Stimulated activated CD4-positive, alpha-beta T cell treated with anti-CD3 and anti-CD28 coated beads, Interleukin-12 subunit alpha, Interleukin-12 subunit beta, amount 100 ng/mL, for 48 hours (primary cell): Measurements from ENCODE around the gene BTBD9.

ENCODE experiments used
- DNase-seq, 3 donors: peaks; one replicate each; pipeline ENCODE4 v3.0.0-alpha.2; 2020; ENCODE audit warnings: low read depth in 2 of 3, low spot score in 1 of 3

Gene BTBD9

DNA sequence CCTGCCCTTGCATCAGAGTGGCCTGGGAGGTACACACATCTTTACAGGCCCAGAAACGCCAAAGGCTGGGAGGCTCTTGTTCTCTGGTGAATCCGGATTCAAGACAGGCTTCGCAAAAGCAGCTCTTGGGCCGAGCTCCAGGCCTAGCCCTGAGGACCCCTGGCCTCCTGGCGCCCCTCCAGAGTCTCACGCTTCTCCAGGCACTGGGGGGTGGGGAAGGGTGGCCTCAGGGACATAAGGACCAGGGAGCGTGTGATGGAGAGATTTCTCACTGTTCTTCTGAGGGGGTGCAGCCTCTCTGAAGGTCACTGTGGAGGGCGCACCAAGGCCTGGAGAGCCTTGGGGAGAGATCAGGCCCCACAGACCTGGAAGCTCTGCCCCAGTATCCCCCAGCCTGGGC is 471.0 kb downstream of the BTBD9 start:
- no peak for DNase-seq

DNA sequence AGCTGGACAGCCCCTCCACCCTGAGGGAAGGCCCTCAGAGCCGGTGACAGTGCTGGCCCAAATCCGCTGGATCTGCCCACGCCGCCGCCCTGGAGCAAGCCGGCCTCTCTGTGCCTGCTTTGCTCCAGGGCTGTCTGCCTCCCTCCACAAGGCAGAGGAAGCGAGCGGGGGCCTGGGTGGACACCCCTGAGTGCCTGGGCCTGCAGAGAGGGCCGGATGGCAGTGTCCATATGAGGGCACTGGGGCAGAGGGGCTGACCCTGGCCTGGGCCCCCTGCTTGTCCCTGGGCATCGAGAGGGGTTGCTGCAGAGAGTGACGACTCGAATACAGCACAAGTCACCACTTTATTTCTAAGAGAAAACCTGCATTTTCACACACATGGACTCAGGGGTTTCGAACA is 471.6 kb downstream of the BTBD9 start:
- DNase-seq = no peak

DNA sequence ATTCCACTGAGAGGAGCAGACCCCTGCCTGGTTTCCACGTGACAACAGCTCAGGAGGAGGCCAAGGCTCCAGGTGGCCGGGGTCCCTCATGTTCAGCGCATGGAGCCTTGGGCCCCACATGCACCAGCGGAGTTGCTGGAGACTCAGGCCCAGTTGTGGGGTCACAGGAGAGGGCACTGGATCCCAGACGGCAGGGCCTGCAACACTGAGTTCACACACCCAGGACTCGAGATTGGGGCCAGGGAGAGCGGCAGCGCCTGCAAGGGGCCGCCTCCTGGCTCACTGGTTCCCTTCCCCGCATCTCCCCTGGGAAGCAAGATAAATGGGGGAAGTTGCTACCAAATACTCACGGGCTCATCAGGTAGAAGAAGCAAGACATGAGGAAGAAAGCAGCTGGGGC is 472.1 kb downstream of the BTBD9 start:
- no peak for DNase-seq

DNA sequence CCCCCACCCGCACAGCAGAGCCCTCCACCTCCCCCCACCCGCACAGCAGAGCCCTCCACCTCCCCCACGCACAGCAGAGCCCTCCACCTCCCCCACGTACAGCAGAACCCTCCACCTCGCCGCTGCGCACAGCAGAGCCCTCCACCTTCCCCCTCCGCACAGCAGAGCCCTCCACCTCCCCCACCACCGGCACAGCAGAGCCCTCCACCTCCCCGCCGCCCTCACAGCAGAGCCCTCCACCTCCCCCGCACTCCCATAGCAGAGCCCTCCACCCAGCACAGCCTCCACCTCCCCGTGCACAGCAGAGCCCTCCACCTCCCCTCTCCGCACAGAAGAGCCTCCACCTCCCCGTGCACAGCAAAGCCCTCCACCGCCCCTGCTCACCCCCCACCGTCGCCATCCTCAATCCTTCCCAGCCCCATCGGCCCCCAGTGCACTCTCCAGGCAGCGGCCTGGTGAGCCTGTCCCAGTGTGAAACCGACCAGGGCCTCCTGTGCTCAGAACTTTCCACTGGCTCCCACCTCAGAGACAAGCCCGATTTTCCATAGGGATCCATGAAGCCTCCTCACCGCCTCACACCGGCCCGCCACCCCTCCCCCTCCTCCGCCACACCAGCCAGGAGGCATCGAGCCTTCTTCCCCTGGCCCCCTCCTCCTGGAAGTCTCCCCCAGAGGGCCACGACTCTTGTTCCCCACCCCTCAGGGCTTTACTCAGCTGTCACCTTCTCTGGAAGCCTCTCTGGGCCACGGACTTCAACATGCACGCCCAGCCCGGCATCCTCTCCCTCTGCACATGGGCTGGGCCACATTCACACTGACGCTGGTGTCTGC is 473.1 kb downstream of the BTBD9 start:
- DNase-seq = no peak

DNA sequence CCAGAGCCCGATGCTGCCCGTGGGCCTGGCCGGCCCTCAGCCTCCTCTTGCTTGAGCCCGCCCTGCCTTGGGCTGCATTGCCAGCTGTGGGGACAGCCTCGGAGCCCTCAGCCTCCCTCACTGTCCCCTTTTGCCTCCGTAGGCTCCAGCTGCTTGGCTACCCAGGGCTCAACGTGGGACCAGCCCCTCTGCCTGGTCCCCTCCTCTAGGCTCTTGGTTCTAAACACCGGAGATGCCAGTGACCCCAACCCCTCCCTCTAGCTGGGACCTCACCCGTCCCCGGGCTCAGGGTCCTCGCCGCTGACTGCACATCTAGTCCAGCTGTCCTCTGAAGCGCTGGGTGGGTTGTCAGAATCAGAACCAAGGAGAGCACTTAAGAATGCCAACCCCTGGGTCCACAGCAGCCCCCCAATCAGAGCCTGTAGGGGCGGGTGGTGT is 475.0 kb downstream of the BTBD9 start:
- no peak for DNase-seq

DNA sequence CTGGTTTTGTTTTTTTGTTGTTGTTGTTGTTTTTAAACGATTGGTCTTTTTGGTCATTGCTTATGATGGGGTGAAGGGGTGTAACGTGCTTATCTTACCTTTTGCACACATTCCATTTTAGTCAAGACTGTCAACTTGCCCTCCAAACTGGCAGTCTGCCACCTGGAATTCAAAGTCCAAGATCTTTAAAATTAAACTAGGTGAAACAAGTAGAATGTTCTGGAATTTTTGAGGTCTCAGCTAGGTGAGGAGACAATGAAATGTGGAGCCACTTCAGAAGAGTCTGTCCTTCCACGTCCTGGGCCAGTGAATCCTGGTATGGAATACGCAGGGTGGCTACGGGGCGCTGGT is 475.6 kb downstream of the BTBD9 start:
- no peak for DNase-seq

DNA sequence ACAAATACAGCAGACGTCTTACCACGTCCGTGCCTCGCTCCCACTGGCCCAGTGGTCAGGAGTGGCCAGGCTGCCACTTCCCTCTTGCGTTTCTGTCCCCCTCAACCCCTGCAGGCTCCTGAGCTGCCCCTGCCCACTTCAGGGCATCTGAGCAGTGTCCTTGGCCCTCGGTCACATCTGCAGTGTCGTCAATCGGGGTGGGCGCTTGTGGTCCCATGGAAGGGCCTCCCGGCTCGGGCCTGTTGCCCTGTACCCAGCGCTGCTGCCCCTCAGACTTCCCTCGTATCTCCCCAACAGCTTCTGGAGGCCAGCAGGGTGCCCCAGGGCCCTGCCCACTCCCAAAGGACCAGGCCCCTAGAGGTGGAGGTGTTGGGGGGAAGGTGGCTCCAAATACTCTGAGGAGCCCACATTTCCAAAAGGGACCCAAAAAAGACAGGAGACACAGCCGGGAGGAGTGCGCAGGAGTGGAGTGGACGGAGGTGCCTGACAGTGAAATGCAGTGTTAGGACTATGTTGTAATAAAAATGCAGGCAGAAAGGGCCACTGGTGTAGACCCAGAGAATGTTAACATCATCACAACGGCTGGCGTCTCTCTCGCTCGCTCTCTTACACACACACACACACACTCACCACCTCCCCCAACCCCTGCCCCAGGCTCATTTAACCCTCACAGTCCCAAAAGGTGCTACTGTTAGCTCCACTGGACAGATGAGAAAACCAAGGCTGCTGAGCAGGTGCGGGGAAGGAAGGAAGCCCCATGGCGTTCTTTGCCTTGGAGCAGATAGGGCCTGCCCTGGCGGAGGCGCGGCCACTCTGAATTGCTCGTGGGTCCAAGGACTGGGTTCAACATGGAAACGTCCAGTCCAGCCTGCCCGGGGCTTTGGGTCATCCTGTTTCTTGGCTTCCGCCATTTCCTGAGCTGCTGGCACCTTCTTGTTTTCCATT is 476.3 kb downstream of the BTBD9 start:
- no peak for DNase-seq

DNA sequence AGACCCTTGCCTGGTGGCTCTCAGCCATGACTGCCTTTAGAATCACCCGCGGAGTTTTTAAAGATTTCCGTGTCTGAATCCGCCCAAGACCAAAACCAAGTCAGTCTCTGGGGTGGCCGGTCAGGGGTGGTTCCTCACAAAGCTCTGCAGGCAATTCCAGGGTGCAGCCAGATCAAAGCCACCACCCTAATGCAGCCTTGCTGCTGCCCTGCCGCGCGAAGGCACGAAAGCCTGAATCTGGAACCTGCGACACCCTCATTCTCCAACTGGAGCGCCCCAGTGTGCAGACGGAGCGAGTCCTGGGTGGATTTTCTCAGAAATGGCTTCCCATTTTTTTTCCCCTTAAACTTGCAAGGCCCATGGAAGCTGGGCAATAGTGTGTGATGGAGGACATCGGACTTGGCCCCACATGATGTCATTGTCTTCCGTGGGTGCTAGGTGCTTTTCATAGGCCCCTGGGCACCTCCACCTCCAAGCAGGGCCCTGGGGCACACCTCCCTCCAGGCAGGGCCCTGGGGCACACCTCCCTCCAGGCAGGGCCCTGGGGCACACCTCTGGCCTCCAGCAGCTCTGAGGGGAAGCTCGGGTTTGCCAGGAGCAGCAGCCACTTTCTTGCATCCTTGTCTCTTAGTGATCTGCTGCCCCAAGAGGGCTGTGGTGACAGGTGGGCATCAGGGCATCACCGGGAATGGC is 477.1 kb downstream of the BTBD9 start:
- no peak for DNase-seq

DNA sequence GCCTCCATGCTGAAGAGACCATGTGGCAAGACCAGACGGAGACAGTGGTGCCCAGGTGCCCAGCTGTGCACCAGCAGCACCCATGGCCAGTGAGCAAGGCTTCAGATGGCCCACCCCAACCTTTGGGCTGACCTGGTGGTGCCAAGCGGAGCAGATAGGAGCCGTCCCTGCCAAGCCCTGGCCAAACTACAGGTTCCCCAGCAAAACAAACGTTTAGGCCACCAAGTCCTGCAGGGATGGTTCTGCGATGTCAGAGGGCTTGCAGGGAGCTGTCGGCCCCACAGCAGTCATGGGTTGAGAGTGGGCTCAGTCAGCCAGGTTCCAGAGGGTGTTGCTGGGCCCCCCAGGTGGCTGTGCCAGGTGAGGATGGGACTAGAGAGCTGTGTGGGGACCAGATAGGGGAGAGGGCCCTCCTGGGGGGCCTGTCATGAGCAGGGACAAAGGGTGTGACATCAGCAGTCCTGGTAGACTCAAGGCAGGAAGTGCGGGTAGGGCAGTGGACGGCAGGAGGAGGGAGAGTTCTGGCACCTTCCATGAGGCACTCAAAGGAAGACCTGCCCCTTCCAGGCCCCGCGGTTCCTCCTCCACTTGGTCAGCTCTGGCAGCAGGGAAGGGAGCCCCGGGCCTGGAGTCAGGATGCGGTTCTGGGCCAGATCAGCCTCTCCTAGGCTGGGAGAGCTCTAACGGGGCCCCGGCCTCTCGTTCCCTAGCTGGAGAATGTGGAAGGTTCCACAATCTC is 477.8 kb downstream of the BTBD9 start:
- no peak for DNase-seq

DNA sequence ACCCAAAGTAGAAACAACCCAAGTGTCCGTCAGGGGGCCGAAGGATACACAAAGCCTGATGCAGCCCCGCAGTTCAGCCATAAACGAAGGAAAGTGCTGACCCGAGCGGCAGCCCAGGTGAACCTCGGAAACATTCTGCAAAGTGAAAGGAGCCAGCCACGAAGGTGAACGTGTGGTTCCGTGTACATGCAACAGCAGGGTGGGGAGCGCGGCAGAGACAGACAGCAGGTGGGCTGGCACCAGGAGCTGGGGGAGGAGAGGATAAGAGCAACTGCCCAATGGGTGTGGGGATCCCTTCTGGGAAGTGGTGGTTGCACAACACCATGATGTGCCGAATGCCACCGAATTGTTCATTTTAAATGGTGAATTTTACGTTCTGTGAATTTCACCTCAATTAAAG is 478.4 kb downstream of the BTBD9 start:
- DNase-seq = no peak

DNA sequence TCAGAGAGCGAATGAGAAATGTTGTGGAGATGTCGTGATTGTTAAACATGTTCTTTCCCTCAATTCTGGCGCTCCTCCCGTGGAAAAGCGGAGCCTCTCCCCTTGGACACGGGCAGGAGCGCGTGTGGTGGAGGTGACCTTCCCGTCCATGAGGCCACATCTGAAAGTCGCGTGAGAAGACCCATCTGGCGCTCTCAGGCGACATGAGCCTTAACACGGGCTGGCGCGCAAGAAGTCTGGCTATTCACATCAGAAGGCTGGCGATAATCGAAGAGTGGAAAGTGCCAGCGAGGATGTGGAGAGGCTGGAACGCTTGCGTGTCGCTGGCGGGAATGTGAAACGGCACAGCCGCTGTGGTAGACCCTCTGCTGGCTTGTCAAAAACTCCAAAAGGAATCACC is 478.9 kb downstream of the BTBD9 start:
- no peak for DNase-seq

DNA sequence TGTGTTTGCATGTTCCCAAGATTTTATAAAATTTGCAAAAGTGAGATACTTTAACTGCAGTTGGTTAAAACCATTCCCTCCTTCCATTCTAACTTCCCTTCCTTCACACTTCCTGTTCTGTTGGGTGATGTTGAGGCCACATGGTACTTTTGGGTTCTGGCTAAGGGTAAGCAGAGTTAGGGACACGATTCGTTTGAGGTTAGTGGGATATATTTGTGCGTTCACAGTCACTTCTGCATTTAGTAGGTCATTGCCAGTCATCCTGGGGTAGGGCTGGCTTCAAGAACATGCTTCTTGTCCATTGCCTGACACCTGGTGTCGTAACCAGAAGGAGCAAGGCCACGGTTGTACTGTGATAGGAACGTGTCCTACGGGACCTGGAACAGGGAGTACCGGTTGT is 480.1 kb downstream of the BTBD9 start:
- no peak for DNase-seq

DNA sequence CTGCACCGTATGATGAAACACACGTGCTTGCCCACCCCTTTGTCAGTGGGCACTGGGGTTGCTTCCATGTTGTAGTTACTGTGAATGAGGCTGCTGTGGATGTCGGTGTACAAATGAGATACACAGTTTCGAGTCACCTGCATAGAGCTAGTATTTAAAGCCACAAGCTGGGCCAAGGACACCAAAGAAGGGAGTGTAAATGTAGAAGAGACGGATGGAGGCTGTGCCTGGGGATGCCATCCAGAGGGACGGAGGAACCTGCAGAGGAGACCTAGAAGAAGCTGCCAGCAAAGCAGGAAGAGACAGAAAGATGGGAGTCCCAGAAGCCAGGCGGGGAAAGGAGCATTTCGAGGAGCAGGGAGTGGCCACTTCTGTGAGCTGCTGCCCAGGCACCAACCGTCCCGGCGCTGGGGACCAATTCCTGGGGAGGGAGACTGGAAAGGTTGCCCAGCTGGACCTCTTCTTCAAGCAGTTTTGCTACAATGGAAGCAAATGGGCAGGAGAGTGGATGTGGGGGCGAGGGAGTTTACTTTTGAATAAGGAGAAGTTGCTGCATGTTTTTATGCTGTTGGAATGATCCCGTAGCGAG is 480.9 kb downstream of the BTBD9 start:
- no peak for DNase-seq

DNA sequence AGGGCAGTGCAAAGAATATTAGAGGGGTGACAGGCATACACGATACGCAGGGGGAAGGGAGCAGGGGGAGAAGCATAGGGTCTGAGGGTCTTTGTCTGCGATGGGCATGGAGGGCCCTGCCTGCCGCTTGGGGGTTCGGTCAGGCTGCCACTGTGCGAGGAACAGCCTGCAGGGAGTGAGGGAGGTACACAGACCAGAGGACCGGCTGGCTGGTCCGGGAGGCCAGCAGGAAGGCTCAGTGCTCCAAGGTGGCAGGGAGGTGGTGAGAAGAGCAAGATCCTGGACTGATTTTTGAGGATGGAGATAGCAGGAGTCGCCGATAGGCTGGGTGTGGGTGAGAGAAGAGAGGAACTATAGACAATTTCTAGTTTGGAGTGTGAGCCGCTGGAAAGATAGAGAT is 481.8 kb downstream of the BTBD9 start:
- DNase-seq = no peak

DNA sequence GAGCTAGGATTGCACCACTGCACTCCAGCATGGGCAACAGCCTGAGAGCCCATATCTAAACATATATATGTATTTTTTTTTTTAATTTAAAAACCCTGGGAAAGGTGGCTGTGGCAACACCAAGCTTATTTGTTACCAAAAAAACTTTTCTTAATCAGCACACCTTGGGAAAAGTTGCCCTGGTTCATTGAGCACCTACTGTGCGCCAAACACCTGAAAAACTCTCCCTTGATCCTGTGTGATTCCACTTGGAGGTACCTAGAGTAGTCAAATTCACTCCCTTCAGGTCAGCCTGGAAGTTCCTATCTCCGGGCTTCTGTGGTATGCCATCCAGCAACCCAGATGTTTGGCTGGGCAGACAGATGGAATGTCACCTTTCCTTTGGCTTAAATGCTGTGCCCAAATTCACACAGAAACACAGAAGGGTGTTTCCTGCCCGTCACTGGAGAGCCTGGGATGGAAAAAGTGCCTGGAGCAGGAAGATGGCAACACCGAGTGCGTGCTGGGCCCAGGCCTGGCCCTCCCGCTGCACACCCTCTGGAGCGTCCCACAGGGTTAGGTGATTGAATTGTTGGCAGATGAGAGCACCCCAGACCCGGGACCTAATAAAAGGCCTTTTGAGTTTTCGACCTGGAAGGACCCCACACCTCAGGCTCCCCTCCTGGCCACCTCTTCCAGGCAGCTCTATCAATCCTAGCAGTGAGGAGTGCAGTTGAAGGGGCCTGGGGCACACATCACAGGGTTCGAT is 482.7 kb downstream of the BTBD9 start:
- no peak for DNase-seq

DNA sequence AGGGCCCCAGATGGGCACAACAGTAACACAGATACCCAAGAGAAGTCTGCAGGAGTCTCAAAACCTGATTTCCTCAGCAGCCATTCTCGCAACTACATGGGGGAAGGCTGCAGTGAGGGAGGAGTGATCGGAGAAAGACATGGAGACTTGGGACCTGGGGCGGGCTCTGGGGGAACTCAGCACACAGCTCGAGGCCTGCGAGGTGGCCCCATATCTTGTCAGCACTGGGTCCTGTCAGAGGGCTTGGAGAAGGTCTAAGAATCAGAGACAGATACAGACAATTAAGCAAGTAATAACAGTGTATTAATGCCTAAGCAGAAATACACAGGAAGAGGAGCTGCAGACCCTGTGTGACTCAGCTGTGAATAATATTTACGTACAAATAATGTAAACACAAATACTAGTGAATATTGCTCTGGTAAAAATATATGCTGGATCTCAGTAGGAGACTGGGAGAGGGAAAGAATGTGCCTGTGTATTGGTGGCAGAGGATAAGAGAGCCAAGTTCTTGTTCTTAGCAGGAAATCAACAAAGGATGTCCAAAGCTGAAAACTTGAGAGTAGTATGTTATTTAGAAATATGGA is 484.0 kb downstream of the BTBD9 start:
- no peak for DNase-seq

DNA sequence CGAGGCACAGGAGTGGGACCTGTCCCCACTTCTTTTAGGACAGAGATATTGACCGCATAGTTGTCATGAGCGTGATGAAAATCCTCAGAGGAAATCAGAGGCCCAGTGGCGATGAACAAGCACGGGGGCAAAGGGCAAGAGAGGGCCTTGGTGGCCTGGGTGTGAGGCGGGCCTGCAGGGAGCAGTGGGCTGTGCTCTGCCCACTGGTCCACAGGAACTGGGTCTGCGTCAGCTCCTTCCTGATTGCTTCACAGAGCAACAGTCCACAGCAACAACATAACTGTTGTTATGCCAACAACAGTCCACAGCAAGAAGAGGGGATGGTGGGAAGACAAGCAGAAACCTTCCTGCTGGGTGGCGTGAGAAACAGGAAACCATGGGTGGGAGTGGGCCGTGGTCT is 484.6 kb downstream of the BTBD9 start:
- DNase-seq = no peak

DNA sequence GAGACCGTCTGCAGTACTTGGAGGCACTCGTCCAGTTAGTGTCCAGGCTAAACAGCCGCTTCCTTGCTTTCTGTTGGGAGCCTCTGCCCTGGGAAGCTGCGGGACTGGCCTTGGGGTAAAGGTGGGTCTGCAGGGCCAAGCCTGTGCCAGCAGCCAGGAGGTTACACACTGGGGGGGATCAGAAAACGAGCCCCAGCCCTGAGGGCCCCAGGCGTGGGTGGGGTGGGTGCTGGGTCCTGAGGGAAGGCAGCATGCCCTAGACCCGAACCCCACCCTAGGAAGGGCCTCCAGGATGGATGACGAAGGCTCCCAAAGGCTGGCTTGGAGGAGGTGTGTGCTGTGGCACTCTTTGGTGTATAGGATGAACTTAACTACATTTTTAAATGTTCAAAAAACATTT is 485.0 kb downstream of the BTBD9 start:
- no peak for DNase-seq

DNA sequence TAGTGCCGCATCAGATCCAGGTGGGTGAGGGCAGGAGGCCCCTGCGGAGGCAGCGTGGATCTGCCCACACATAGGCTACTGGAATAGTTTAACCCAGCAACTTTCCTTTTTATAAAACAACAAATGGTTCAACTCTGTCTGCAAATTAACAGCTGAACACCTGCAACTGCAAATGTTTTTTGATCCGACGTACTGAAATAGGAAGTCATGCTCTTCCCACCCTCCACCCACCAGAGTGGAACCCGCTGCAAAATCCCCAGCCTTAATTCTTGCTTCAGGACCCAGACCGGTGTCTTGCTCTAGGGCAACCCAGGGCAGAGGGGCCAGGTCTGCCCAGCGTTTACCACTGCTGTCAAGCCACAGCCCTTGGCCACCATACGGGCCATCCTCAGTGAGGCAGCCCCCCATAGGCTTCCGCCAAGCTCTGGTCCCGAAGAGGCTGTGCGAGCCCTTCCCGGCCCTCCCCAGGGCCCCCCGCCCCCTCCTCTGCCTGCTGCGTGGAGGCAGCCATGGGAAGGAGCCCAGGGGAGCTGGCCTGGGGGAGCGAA is 485.9 kb downstream of the BTBD9 start:
- no peak for DNase-seq
